NOMO-1 treated with DMSO at 0.1 percent for 48 hours (cell line): Measurements from ENCODE around the gene HLA-F.

Experiments
- DNase-seq: peaks from one replicate; lab custom pipeline; 2025; ENCODE audit not compliant: unreplicated experiment; lab: John Stamatoyannopoulos, UW

The HLA-F gene

GRCh38 chr6:29723262-29723665 is at the start of gene HLA-F:
Gene HLA-F, plus strand, starts transcription at chr6:29723434. Its CDS starts 30 bp downstream, at chr6:29723464.
- peak; percentile 78 for DNase-seq

DNA sequence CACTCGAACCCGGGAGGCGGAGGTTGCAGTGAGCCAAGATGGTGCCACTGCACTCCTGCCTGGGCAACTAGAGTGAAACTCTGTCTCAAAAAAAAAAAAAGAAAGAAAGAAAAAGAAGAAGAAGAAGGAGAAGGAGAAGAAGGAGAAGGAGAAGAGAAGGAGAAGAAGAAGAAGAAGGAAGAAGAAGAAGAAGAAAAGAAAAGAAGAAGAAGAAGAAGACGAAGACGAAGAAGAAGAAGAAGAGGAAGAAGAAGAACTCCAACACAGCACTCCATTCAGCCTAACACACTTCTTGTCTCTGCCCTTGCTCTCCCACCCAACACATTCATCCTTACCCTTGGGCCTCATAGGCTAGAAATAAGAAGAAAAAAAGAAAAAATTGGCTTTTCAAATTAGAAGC is 49.2 kb upstream of the HLA-F start:
- DNase-seq = no peak

- DNase-seq = no peak
Observed at GRCh38 chr6:29675561-29675960, 47.7 kb upstream of the HLA-F start.

- DNase-seq = peak; percentile 13
Observed at GRCh38 chr6:29676981-29677601, 46.1 kb upstream of the HLA-F start.

GRCh38 chr6:29678114-29678513 is 45.1 kb upstream of the HLA-F start:
- no peak for DNase-seq

- DNase-seq = peak; percentile 30
Observed at GRCh38 chr6:29679962-29680361, 43.3 kb upstream of the HLA-F start.

DNA sequence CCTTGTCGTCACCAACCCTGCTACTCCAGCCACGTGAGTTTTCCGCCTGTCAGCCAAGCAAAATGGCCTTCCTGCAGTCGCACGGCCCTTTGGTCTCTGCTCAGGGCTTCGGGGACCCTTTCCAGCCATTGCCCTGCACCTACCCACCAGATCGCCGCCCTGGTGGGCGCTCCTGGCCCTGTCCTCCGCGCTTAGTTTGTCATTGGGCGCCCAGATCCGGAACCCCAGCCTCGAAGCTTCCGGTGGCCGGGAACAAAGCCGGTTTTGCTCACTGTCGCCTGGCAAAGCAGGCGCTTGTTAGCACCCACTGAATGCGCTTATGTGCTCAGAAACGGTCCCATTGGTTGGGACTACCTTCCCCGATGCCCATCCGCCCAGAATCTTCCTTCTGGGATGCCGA is 42.8 kb upstream of the HLA-F start:
- peak; percentile 16 for DNase-seq

DNA sequence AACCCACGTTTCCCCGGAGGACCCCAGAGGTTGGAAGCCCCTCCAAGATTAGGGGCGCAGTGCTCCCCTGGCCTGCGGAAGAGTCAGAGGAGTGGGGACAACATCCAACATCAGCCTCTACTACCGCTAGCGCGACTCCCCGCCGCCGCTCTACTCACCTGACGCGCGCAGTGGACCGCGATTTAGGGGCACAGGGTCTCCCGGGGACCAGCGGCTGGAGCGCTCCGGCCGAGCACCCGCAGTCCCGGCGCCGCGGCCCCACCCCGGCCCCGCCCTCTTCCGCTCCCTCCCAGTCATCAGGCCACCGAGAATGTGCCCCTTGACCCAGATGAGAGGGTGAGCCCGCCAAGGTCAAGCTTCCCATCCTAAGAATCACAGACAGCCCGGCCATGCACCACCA is 42.3 kb upstream of the HLA-F start, which contains the start of gene ZFP57:
Gene ZFP57 (minus strand): TSS at position 249 of the 400 bp plus-strand sequence. CDS start 4,149 bp downstream, outside the sequence.
- DNase-seq = no peak

GRCh38 chr6:29681811-29682210 is 41.4 kb upstream of the HLA-F start:
- DNase-seq = no peak

GRCh38 chr6:29685718-29686326 is 37.4 kb upstream of the HLA-F start:
- DNase-seq = peak; percentile 11

DNA sequence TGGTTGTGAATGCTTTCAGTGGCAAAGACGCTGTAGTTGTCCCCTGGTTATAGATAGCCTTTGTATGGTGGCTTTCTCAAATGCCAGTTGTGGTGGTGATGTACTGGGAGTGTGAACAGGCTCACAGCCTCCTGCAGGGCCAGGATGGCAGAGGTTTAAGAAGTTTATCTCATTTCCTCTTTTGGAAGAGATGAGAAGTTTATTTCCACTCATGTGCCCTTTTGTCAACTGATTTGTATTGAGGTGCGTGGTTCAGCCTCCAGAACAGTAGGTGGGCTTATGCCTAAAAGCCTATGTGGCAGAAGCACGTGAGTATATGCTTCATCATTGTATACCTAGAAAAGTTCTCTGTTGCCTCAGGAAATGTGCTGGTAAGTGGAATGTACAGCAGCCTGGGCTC is 28.6 kb upstream of the HLA-F start:
- DNase-seq = no peak

DNA sequence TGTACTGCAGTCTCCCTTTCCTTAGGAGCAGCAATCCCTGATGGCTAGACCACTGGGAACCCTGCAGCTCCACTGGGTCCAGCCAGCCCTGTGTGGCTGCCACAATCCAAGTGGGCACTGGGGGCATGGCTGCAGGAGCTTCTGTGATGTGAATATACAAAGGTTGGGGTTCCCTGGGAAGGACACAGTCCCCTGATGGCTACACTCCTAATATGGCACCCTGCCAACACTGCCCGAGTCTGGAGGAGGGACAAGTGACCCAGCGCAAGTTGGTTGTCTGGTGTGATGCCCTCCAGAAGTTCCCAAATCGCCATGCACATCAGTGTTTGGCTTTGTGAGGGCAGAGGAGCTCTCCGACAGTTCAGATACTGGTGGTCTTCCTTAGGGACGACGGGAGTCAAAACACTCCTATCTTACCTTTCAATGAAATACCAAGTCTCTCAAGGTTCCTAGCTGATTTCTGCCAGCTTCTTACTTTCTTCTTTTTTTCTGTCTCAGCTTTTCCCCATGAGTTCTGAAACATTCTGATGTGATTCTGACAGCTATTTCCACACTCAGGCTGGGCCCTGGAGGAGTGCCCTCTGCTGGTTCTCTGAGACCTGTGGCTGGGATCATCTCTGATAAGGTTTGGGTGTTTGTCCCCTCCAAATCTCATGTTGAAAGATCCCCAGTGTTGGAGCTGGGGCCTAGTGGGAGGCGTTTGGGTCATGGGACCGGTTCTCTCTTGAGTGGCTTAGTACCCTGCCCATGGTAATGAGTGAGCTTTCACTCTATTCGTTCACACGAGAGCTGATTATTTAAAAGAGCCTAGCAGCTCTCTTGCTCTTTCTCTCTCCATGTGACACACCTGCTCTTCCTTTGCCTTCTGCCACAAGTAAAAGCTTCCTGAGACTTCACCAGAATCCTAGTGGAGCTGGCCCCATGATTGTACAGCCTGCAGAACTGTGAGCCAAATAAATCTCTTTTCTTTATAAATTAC is 26.8 kb upstream of the HLA-F start:
- no peak for DNase-seq

- DNase-seq = peak; percentile 12
Observed at GRCh38 chr6:29702519-29703103, 20.6 kb upstream of the HLA-F start.

DNA sequence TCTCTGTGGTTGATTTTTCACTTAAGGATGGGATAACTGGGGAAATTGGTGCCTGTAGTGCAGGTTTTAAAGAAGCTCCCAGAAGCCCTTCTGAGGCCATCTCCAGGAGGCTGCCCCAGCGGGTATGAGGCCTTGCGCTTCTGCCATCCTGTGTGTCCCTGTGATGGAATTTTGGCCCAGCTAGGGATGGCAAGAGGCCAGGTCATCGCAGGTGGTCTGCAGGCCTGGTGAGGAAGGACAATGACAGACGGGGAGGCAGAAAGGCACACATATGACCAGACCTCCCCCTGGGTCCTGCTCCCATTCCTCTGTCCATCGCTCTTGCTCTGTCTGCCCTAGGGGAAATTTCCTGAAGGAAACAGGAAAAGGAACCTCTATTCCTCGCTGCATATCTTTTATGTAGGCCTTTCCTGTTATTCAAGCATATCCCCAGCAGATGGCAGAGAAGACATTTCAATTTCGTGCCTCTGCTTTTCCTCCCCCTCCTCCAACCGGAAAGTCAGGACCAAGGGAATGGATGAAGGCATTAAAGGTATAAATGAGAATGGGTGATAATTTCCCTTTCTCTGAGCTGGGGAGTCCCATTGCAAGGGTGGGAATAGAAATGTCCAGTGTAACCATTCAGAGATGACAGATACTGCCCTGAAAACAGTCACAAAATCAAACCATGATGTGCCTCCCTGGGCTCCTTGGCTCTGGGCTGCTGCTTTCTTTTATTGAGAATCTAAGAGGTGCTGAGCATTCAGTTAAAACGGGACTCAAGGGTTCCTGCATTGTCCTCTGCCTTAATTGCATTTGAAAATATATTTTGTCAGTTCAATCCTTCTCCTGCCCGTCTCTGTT is 17.6 kb upstream of the HLA-F start:
- no peak for DNase-seq

- no peak for DNase-seq
Observed at GRCh38 chr6:29708432-29709179, 14.6 kb upstream of the HLA-F start.

- DNase-seq = no peak
Observed at GRCh38 chr6:29709188-29709587, 14.0 kb upstream of the HLA-F start.

GRCh38 chr6:29710281-29710941 is 12.8 kb upstream of the HLA-F start:
- no peak for DNase-seq

GRCh38 chr6:29720863-29721262 is 2.4 kb upstream of the HLA-F start:
- no peak for DNase-seq
